Stimulated activated CD4-positive, alpha-beta T cell treated with anti-CD3 and anti-CD28 coated beads, Interleukin-15, amount 100 ng/mL, for 24 hours (primary cell): ENCODE data around the gene ZNRF3.
"Not testable (repeated sequence)": the region's sequence is repeated elsewhere in the genome, so short reads cannot be mapped to it uniquely, and the experiment has no call there.

Experiments
- DNase-seq: peaks from one replicate; pipeline ENCODE4 v3.0.0-alpha.2; 2020

ZNRF3 gene

GRCh38 chr22:28989912-28990311 lies 106.5 kb downstream of the ZNRF3 start:
- DNase-seq, result no peak

GRCh38 chr22:28992565-28993356 lies 109.4 kb downstream of the ZNRF3 start:
- no peak for DNase-seq

DNA sequence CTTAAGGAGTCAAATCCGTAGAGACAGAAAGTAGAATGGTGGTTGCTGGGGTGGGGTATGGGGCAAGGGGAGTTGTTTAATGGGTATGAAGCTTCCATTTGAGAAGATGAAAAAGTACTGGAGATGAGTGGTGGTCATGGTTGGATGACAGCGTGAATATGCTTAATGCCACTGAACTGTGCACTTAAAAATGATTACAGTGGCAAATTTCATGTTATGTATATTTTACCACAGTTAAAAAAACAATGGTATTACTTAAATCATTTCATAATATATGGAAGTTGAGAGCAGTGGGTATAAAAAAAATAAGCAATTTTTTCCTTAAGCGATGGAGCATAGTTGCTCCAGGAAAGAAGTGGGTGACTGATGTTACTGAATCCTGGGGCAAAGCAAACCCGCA lies 111.2 kb downstream of the ZNRF3 start:
- no peak for DNase-seq

DNA sequence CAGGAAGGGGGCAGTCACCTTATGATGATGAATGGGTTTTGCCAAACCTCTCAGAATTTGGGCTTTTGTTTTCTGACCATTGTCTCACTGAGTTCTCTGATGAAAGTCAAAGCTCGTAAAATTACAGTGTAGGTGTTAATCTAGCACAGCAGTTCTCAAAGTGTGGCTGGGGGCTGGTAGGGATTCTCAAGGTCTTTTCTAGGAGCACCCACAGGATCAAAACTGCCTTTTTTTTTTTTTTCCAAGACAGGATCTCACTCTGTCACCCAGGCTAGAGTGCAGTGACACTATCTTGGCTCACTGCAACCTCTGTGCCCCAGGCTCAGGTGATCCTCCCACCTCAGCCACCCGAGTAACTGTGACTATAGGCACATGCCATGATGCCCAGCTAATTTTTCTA lies 112.2 kb downstream of the ZNRF3 start:
- DNase-seq, result no peak

DNA sequence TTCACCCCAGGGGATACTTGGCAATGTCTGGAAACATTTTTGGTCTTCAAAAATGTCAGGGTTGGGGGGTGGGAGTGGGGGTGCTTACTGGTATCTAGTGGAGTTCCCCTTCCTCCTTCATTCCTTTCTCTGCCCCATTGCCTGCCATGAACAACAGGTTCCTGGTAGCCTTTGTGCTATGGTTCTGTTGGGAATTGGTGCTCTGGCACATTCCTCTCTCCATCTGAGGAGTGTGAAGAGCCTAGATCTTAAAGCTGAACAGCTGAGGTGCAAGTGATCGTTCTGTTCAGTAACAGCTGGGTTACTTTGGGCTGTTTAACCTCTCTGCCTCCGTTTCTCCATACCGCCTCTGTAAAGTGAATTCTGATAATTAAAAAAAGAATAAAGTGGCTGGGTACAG lies 114.0 kb downstream of the ZNRF3 start:
- no peak for DNase-seq

DNA sequence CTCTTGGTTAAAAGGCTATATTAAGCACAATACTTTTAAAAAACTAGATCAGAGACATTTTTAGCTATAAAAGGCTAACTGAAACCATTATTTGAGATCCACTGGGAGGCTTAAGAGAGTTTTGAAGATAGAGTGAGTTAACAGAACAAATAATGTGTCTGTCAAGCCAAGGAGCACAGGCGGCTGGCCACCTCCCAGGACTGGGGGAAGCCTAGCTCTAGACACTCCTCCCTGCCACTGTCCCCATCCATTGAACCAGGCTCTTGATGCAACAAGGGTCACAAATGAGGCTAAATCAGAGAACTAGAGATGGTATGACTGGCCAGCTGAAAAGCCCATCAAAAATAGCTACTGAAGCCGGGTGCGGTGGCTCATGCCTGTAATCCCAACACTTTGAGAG lies 115.3 kb downstream of the ZNRF3 start:
- no peak for DNase-seq

- no peak for DNase-seq
These were observed 116.1 kb downstream of the ZNRF3 start for GRCh38 chr22:28999510-28999909.

DNA sequence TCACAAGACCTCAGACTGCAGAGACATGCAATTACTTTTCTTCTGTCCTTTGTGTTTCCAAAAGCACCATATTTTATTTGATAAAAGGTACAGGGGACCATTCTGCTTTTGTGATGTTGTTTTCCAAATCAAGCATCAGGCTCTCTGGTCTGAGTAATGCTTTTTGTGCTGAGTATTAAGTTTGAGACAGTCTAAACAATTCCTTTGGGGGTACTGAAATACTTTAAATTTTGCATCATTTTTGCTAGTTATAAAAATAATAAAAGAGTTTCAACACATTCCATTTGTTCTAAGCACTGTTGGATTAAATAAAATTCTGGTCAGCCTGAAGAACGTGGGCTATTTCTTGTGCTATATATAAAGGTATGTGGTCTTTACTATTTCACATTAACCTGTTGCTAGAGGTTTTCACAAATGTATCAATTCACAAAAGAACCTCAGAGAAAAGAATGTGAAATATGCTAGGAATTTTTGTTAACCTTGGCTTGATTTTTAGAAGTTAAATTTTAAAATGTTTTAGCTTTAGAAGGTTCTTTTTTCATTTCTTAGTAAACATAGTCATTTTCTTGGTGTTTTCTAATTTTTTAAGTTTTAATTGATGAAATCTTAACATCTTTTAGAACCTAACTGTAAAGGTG lies 116.7 kb downstream of the ZNRF3 start:
- DNase-seq, result no peak

GRCh38 chr22:29000641-29001040 lies 117.3 kb downstream of the ZNRF3 start:
- DNase-seq, result no peak

GRCh38 chr22:29002603-29003002 lies 119.2 kb downstream of the ZNRF3 start:
- DNase-seq, result no peak

GRCh38 chr22:29003552-29003951 lies 120.2 kb downstream of the ZNRF3 start:
- DNase-seq, result no peak

GRCh38 chr22:29003975-29004646 lies 120.7 kb downstream of the ZNRF3 start:
- DNase-seq, result no peak

GRCh38 chr22:29004647-29005371 lies 121.4 kb downstream of the ZNRF3 start:
- no peak for DNase-seq

DNA sequence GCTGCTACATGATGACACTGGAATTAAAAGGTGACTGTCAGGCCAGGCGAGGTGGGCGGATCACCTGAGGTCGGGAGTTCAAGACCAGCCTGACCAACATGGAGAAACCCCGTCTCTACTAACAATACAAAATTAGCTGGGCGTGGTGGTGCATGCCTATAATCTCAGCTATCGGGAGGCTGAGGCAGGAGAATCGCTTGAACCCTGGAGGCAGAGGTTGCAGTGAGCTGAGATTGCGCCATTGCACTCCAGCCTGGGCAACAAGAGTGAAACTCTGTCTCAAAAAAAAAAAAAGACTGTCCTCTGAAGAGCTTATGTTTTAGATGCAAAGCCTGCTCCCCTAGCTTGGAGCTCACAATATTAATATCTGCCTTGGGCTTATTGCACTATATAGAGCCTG lies 122.4 kb downstream of the ZNRF3 start:
- not testable (repeated sequence) for DNase-seq

DNA sequence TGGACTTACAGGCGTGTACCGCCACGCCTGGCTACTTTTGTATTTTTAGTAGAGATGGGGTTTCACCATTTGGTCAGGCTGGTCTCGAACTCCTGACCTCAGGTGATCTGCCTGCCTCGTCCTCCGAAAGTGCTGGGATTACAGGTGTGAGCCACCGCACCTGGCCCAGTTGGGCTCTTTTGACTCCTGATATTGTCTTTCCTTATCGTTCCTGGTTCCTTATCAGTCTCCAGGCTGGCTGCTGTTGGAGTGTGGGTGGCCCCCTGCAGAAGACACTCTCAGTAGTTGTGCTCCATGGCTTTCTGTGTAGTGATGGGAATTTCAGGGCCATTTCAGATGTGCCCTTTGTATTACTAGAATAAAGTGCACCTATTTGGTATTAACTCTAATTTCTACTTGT lies 123.0 kb downstream of the ZNRF3 start:
- DNase-seq, result no peak

DNA sequence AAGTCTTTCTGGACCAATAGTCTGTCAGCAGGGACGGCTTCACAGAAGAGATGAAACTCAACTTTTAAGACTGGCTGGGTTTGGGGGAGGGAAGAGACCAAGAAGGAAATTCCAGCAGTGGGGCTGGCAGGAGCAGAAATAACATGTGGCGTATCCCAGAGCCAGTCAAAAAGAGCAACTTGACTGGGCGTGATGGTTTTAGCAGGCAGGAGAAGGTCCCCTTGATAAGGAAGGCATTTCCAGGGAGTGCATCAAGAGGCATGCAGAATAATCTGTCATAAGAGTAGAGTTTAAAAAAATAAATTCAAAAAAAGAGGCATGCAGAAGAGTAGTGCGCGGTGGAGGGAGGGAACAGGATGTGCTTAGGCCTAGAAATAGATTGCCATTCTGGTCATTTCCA lies 125.8 kb downstream of the ZNRF3 start:
- no peak for DNase-seq

- no peak for DNase-seq
These were observed 128.1 kb downstream of the ZNRF3 start for GRCh38 chr22:29011240-29012100.

- DNase-seq, result no peak
These were observed 128.7 kb downstream of the ZNRF3 start for GRCh38 chr22:29012101-29012433.

DNA sequence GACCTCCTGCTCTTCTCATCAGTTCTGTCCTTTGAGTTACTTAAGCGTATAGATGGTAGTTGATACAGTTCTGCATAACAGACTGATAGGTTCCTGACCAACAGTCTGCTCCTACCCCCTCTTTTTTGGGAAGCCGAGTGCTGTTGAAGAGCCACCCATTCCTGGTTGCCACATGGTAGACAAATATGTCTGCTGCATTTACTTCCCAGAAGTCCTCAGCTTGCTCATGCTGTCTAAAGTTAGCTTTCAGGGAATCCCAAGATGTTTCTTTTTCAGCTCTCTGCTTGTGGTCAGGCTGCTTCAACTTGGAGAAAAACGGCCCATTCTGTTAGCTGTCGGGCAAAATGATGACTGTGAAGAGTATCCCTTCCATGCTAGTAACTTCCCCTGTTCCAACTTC lies 129.6 kb downstream of the ZNRF3 start:
- no peak for DNase-seq

DNA sequence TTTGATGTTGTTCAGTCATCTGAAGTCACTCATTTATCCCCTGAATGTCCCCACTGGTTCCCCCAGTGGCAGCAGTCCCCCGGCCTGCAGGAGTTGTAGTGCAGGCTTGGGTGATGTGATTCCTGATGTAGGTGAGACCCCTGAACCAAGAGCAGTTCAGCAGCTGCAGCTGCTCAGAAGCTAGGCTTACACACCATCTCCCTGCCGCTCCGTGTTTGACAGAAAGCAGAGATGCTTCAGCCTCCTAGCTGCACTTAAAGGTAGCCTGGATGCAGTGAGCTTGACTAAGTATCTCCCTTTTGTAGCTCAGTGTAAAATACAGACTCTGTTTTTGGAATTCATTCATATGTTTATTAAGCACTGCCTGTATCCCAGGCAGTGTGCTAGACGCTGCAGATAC lies 130.9 kb downstream of the ZNRF3 start:
- no peak for DNase-seq

DNA sequence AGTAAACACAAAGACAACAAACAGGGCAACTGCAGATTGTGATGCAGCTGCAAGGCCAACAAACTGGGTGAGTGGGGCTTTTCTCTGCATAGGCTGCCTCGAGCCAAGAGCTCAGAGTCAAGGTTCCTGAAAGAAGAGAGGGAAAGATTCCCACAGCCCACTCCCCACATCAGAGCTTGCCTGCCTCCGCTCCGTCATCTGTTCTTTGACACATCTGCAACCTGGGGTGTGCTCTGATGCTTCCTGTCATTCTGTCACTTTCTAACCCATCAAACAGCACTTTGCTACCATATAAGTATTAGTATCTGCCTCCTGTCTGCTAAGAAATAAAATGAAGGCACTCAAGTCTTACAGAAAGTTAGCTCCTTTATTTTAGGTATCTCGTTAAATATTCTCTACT lies 131.4 kb downstream of the ZNRF3 start:
- DNase-seq, result no peak

DNA sequence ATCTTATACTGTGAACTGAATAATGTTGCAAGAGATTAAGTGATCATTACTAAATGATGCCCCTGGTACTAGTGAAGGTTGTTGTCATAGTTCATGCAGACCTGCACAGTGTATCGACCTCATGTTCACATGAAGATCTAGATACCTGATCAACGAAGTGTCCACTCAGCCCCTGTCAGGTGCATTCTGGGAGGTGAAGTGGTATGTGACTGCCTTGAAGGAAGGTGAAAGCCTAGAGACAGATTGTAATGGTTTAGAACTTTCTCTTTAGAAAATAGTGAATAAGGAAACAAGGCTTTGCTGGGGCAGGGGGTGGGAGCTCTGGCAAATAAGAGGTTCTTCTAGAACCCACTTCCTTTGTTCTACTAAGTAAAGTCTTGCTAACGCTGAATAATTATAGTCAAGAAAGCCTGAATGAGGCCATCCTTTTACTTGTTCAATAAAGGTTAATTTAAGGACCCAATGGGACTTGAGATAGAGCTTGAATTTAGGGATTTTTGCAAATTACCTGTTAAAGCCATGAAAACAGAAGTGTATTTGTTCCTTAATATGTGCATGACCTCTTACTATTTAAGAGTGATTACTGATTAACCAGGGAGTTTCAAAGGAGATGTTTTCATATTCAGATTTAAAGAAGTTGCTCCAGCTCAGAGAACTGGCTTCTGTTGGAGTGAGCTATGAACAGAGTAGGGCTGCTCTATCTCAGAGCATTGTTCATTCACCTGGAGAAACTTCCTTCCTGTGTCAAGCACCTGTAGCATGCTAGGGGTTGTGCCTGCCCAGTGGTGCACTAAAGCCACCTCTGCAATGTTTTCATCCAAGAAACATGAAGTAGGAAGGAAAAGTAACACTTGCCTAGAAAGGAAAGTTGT lies 132.9 kb downstream of the ZNRF3 start:
- no peak for DNase-seq
